ENCODE results near the gene KLHL7. TPM values are rescaled to one million over a fixed set of nuclear protein-coding genes. Genes with fewer than 3 reads are reported as not detected.
A peak's percentile ranks its signal among the peaks of the same experiment; 100 is the strongest.

Gene KLHL7, protein sequence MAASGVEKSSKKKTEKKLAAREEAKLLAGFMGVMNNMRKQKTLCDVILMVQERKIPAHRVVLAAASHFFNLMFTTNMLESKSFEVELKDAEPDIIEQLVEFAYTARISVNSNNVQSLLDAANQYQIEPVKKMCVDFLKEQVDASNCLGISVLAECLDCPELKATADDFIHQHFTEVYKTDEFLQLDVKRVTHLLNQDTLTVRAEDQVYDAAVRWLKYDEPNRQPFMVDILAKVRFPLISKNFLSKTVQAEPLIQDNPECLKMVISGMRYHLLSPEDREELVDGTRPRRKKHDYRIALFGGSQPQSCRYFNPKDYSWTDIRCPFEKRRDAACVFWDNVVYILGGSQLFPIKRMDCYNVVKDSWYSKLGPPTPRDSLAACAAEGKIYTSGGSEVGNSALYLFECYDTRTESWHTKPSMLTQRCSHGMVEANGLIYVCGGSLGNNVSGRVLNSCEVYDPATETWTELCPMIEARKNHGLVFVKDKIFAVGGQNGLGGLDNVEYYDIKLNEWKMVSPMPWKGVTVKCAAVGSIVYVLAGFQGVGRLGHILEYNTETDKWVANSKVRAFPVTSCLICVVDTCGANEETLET
- 33.8 TPM for total RNA-seq (2021; ENCODE audit: unreplicated experiment)
- polyA plus RNA-seq (2012; ENCODE audit: insufficient read length): 19.3 TPM
- percentile 69 among the genes with signal in this experiment for Bru-seq, nascent RNA
- BruChase-seq, experiment 1, labeled RNA remaining after a 2-hour chase: percentile 67 among the genes with signal in this experiment
- percentile 69 among the genes with signal in this experiment for BruChase-seq, experiment 2, labeled RNA remaining after a 6-hour chase
- long read RNA-seq, full-length matches to known transcripts: 82 of 105 reads
- long read RNA-seq, partial matches to known transcripts: 5 of 105 reads
- long read RNA-seq, other reads (novel, unspliced or antisense): 18 of 105 reads

- Histone ChIP-seq H3K4me1 (ENCODE audit: control insufficient read depth, insufficient read depth, low read length) (peaks cover 17% of the 10 kb centered on the region), H3K36me3 (ENCODE audit: control insufficient read depth, insufficient read depth, low read length) (no peaks in the 10 kb centered on the region; the same call in 1 of the 2 replicates), H3K4me3 (ENCODE audit: low read depth in 2 of 2, low read length in 2 of 2) (peak within 1 kb of the TSS; percentile 96 to 98), H3K27ac (ENCODE audit: low read length) (peak within 1 kb of the TSS; percentile 93), H3K9me3 (ENCODE audit: control insufficient read depth, insufficient read depth, low read depth, low read length) (no peaks in the 10 kb centered on the region), H3K27me3 (ENCODE audit: control insufficient read depth, insufficient read depth, low read length) (no peaks in the 10 kb centered on the region)
- POLR2A ChIA-PET: interaction anchor here (0.6 to 0.7 kb wide), 2 partner anchors 19 to 62 kb away, joined by 3 read pairs; no protein-coding TSS in a partner anchor
- in situ Hi-C loops (cut with HindIII; ENCODE audit: low pct_unique_long_range_greater_than_20kb, low sequenced_read_pairs): no loop called here
- intact Hi-C loops (cut with micrococcal nuclease; ENCODE audit: unreplicated experiment): loop anchor here (5.0 kb wide), 1 partner anchor 77 kb away; the partner anchor contains the start of gene NUP42
- no TSS peak for BruUV-seq (replicated peaks)
- CTCF ChIA-PET: interaction anchor here (0.6 to 0.7 kb wide), 2 partner anchors 125 to 379 kb away, joined by 3 to 5 read pairs; partner anchors contain the start of gene IL6
- peak; percentile 78 for DNase-seq (ENCODE audit: low read depth, low spot score)
- ATAC-seq: peak; percentile 99
- peak; percentile 56; the same call in 1 of the 2 replicates for TF ChIP-seq TCF7L2 (IDR thresholded peaks at IDR 0.05; ENCODE audit: low read depth, low read length)
- TF ChIP-seq REST (IDR thresholded peaks at IDR 0.05; ENCODE audit: insufficient read depth in 1 of 2, low read depth in 2 of 2, low read length in 1 of 2): peak in 1 of 2 experiments; percentile 79; a peak in 1 of 4 replicates
- TF ChIP-seq, protein P1, sequence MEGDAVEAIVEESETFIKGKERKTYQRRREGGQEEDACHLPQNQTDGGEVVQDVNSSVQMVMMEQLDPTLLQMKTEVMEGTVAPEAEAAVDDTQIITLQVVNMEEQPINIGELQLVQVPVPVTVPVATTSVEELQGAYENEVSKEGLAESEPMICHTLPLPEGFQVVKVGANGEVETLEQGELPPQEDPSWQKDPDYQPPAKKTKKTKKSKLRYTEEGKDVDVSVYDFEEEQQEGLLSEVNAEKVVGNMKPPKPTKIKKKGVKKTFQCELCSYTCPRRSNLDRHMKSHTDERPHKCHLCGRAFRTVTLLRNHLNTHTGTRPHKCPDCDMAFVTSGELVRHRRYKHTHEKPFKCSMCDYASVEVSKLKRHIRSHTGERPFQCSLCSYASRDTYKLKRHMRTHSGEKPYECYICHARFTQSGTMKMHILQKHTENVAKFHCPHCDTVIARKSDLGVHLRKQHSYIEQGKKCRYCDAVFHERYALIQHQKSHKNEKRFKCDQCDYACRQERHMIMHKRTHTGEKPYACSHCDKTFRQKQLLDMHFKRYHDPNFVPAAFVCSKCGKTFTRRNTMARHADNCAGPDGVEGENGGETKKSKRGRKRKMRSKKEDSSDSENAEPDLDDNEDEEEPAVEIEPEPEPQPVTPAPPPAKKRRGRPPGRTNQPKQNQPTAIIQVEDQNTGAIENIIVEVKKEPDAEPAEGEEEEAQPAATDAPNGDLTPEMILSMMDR (IDR thresholded peaks at IDR 0.05): no peak
- peak; percentile 99 for TF ChIP-seq POLR2AphosphoS5 (IDR thresholded peaks at IDR 0.05; ENCODE audit: low read depth, low read length)
- peak; percentile 49; the same call in 1 of the 2 replicates for TF ChIP-seq SIN3A (IDR thresholded peaks at IDR 0.05; ENCODE audit: borderline replicate concordance, insufficient read depth, low read depth, low read length)
These were observed at the start of gene KLHL7 for GRCh38 chr7:23105644-23106056. TSS of gene KLHL7 (plus strand) at chr7:23105785. CDS start at chr7:23106027, 242 bp downstream.

GRCh38 chr7:23058408-23059096 is 47.0 kb upstream of the KLHL7 start:
- intact Hi-C loops (cut with micrococcal nuclease; ENCODE audit: unreplicated experiment) (loop anchor here (5.0 kb wide), 2 partner anchors 121 to 326 kb away; no protein-coding TSS in a partner anchor), in situ Hi-C loops (cut with HindIII; ENCODE audit: low pct_unique_long_range_greater_than_20kb, low sequenced_read_pairs) (no loop called here)
- ATAC-seq (no peak), DNase-seq (ENCODE audit: low read depth, low spot score) (no peak)
- TF ChIP-seq REST (IDR thresholded peaks at IDR 0.05; ENCODE audit: insufficient read depth in 1 of 2, low read depth in 2 of 2, low read length in 1 of 2) (no peak), POLR2AphosphoS5 (IDR thresholded peaks at IDR 0.05; ENCODE audit: low read depth, low read length) (no peak), SIN3A (IDR thresholded peaks at IDR 0.05; ENCODE audit: borderline replicate concordance, insufficient read depth, low read depth, low read length) (no peak), TCF7L2 (IDR thresholded peaks at IDR 0.05; ENCODE audit: low read depth, low read length) (no peak)
- TF ChIP-seq, protein P1 (IDR thresholded peaks at IDR 0.05): no peak
- CTCF ChIA-PET: interaction anchor here (0.6 kb wide), 2 partner anchors 27 to 511 kb away, joined by 3 to 11 read pairs; no protein-coding TSS in a partner anchor
- POLR2A ChIA-PET: no interaction called here
- BruUV-seq (replicated peaks): no TSS peak
- H3K27ac ChIP-seq (ENCODE audit: low read length): no peak overlapping the region
- no peaks in the 10 kb centered on the region for H3K4me1 ChIP-seq (ENCODE audit: control insufficient read depth, insufficient read depth, low read length)
- no peak overlapping the region for H3K4me3 ChIP-seq (ENCODE audit: low read depth in 2 of 2, low read length in 2 of 2)
- no peaks in the 10 kb centered on the region for H3K36me3 ChIP-seq (ENCODE audit: control insufficient read depth, insufficient read depth, low read length)
- no peaks in the 10 kb centered on the region for H3K9me3 ChIP-seq (ENCODE audit: control insufficient read depth, insufficient read depth, low read depth, low read length)
- no peaks in the 10 kb centered on the region for H3K27me3 ChIP-seq (ENCODE audit: control insufficient read depth, insufficient read depth, low read length)
